Breast epithelium (tissue), 3 donors: ENCODE data around the gene LMTK3.

Source experiments
- CTCF ChIP-seq, 3 donors: fragments of 450-650 bp; IDR thresholded peaks; one replicate each; pipeline ENCODE4 v1.5.1; 2016 to 2017; ENCODE audit warnings: antibody characterized with exemption in 3 of 3, mild to moderate bottlenecking in 3 of 3, moderate library complexity in 3 of 3
- POLR2A ChIP-seq: fragments of 450-650 bp; IDR thresholded peaks from one replicate; pipeline ENCODE4 v1.6.1; 2016; ENCODE audit warnings: antibody characterized with exemption, mild to moderate bottlenecking, moderate library complexity

DNA sequence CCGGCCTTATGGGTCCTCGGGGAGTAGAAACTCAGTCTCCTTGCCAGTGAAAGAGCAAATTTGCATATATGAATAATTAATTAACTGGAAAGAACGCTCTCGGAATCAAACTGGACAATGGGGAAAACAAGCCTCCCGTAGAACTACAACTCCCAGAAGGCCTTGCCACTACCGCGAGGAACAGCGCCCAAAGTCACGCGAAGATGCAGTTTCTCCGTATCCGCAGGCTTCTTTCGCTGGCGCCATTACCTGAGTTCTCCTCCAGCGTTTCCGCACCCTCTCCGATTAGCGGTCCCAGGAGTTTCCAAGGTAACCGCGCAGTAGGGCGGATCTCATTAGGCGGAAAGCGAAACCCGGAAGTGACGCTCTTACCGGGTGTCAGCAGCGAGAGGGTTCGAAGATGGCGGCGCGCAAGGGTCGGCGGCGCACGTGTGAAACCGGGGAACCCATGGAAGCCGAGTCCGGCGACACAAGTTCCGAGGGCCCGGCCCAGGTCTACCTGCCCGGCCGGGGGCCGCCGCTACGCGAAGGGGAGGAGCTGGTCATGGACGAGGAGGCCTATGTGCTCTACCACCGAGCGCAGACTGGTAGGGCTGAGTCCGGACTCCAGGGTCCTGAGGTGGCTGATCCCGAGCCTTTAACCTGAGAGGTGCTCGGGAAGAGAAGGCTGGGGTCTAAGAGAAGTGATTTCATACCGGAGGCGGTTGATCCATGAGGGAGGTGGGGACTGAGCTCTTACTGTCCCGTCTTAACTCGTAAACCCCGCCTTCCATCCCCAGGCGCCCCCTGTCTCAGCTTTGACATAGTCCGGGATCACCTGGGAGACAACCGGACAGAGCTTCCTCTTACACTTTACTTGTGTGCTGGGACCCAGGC is 65.8 kb downstream of the LMTK3 start, which contains the start of gene GRWD1:
- peak in 1 of 3 donors; percentile 4 for TF ChIP-seq CTCF (IDR thresholded peaks at IDR 0.05)
- TF ChIP-seq POLR2A: peak; percentile 50
